Measurements from ENCODE around the gene CSNK2A3.

GRCh38 chr11:11389238-11389637 lies 36.2 kb upstream of the CSNK2A3 start:
- TF ChIP-seq, protein P1, sequence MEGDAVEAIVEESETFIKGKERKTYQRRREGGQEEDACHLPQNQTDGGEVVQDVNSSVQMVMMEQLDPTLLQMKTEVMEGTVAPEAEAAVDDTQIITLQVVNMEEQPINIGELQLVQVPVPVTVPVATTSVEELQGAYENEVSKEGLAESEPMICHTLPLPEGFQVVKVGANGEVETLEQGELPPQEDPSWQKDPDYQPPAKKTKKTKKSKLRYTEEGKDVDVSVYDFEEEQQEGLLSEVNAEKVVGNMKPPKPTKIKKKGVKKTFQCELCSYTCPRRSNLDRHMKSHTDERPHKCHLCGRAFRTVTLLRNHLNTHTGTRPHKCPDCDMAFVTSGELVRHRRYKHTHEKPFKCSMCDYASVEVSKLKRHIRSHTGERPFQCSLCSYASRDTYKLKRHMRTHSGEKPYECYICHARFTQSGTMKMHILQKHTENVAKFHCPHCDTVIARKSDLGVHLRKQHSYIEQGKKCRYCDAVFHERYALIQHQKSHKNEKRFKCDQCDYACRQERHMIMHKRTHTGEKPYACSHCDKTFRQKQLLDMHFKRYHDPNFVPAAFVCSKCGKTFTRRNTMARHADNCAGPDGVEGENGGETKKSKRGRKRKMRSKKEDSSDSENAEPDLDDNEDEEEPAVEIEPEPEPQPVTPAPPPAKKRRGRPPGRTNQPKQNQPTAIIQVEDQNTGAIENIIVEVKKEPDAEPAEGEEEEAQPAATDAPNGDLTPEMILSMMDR (conservative IDR thresholded peaks at IDR 0.05; ENCODE audit: low read depth, low read length), result no peak
- TF ChIP-seq EZH2 (IDR thresholded peaks at IDR 0.05; ENCODE audit: borderline replicate concordance, low read depth, low read length, poor library complexity, severe bottlenecking), result no peak
